Fibroblast of skin of left quadriceps (primary cell): ENCODE results near the gene ACOT7.

Experiments
- DNase-seq, 2 experiments: peaks; one replicate each; pipeline ENCODE4 v3.0.0-alpha.2; 2013; ENCODE audit warnings: low read depth in 2 of 2

The ACOT7 gene

GRCh38 chr1:6268415-6268814 is 125.2 kb downstream of the ACOT7 start:
- no peak for DNase-seq

- no peak for DNase-seq
Measured at GRCh38 chr1:6267686-6268322, 125.8 kb downstream of the ACOT7 start.

GRCh38 chr1:6266641-6267040 is 126.9 kb downstream of the ACOT7 start:
- no peak for DNase-seq

GRCh38 chr1:6265151-6265550 is 128.4 kb downstream of the ACOT7 start:
- no peak for DNase-seq

- DNase-seq: no peak
Measured at GRCh38 chr1:6263716-6264115, 129.9 kb downstream of the ACOT7 start.

- no peak for DNase-seq
Measured at GRCh38 chr1:6262555-6263420, 130.8 kb downstream of the ACOT7 start.

GRCh38 chr1:6261615-6261995 is 132.0 kb downstream of the ACOT7 start:
- no peak for DNase-seq

GRCh38 chr1:6260961-6261614 is 132.5 kb downstream of the ACOT7 start, which contains the start of gene GPR153:
GPR153 (minus strand) TSS chr1:6261098; CDS start chr1:6254905, 6,193 bp downstream.
- no peak for DNase-seq

GRCh38 chr1:6260433-6260934 is 133.1 kb downstream of the ACOT7 start:
- no peak for DNase-seq

GRCh38 chr1:6259491-6260362 is 133.8 kb downstream of the ACOT7 start:
- DNase-seq: peak; percentile 57 to 58

GRCh38 chr1:6258675-6259074 is 134.9 kb downstream of the ACOT7 start:
- no peak for DNase-seq

- no peak for DNase-seq
Measured at GRCh38 chr1:6257541-6258069, 136.0 kb downstream of the ACOT7 start.

GRCh38 chr1:6256645-6257044 is 136.9 kb downstream of the ACOT7 start:
- no peak for DNase-seq

- DNase-seq: no peak
Measured at GRCh38 chr1:6254691-6255090, 138.9 kb downstream of the ACOT7 start.

- no peak for DNase-seq
Measured at GRCh38 chr1:6253380-6253779, 140.2 kb downstream of the ACOT7 start.

GRCh38 chr1:6252374-6252710 is 141.2 kb downstream of the ACOT7 start:
- DNase-seq: no peak

GRCh38 chr1:6251681-6252373 is 141.7 kb downstream of the ACOT7 start:
- no peak for DNase-seq

GRCh38 chr1:6251233-6251632 is 142.3 kb downstream of the ACOT7 start:
- DNase-seq: no peak

GRCh38 chr1:6249739-6250689 is 143.6 kb downstream of the ACOT7 start:
- DNase-seq: no peak
